Tibial artery (tissue), 4 donors: ENCODE data around the gene SIN3B.

ENCODE experiments used
- DNase-seq, 2 donors: peaks; one replicate each; pipeline ENCODE4 v3.0.0-alpha.2; 2019
- H3K27ac ChIP-seq, 2 donors: fragments of 200-600 bp; sonication (generic) in 1 of 2; 1 replicate in 1 of 2; 2 replicates in 1 of 2; pipeline ENCODE4 v1.5.1; 2018 to 2019; ENCODE audit warnings: mild to moderate bottlenecking in 1 of 2
- H3K27me3 ChIP-seq, 2 donors: fragments of 200-600 bp; sonication (generic) in 1 of 2; one replicate each; pipeline versions ENCODE4 v1.5.1 to v1.6.0; 2016 to 2019
- H3K36me3 ChIP-seq, 3 donors: fragments of 200-600 bp; sonication (generic) in 2 of 3; one replicate each; pipeline ENCODE4 v1.5.1; 2016 to 2019; ENCODE audit warnings: mild to moderate bottlenecking in 2 of 3
- H3K4me1 ChIP-seq, 4 donors: fragments of 200-600 bp; sonication (generic) in 2 of 4; 1 replicate in 3 of 4; 2 replicates in 1 of 4; pipeline ENCODE4 v1.5.1; 2016 to 2019
- H3K4me3 ChIP-seq, 2 donors: fragments of 200-600 bp; sonication (generic) in 1 of 2; 1 replicate in 1 of 2; 2 replicates in 1 of 2; pipeline ENCODE4 v1.5.1; 2018 to 2019; ENCODE audit warnings: mild to moderate bottlenecking in 2 of 2
- H3K9me3 ChIP-seq, 3 donors: fragments of 200-600 bp; sonication (generic) in 1 of 3; one replicate each; pipeline ENCODE4 v1.5.1; 2016 to 2019
- CTCF ChIP-seq, 2 experiments: fragments of 200-600 bp in 1 of 2; fragments of 450-650 bp in 1 of 2; IDR thresholded peaks; one replicate each; pipeline ENCODE4 v1.5.1; 2017 to 2019; ENCODE audit warnings: antibody characterized with exemption in 2 of 2, mild to moderate bottlenecking in 1 of 2, moderate library complexity in 1 of 2
- intact Hi-C: fragments of 100-400 bp; cut with DNase I; formaldehyde crosslinking; loops from one replicate; pipeline ENCODE4 v1.15.0; 2023; ENCODE audit warnings: low total_unique reads

The SIN3B gene

GRCh38 chr19:16922592-16922934 lies 93.4 kb downstream of the SIN3B start:
- peaks cover 0 to 12% (median 7%) of the 10 kb centered on the region in 3 donors for H3K9me3 ChIP-seq
- intact Hi-C loops: no loop called here
- H3K4me3 ChIP-seq: no peak overlapping the region
- peaks cover 0 to 7% of the 10 kb centered on the region in 2 donors for H3K27me3 ChIP-seq
- no peaks in the 10 kb centered on the region for H3K4me1 ChIP-seq
- H3K27ac ChIP-seq: no peak overlapping the region
- H3K36me3 ChIP-seq: no peaks in the 10 kb centered on the region
- TF ChIP-seq CTCF (IDR thresholded peaks at IDR 0.05): no peak
- no peak for DNase-seq

DNA sequence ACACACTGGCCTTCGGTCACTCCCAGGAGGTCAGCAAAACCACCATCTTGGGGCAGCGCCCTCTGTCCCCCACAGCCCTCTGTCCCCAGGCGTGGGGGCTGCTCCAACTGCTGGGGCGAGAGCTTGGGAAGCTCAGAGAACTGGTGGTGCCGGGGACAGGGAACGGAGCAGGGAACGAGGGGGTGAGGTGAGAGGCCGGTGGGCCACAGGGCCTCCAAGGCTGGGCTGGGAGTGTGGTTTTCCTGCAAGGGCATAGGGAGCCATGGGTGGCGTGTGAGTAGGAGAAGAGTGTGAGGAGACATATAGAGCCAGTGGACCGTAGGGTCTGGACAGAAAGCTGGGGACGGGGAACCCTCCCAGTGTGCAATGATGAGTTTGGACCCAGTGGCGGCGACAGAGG lies 93.8 kb downstream of the SIN3B start:
- Histone ChIP-seq H3K4me3 (no peak overlapping the region), H3K9me3 (peaks cover 0 to 12% (median 7%) of the 10 kb centered on the region in 3 donors), H3K27ac (no peak overlapping the region), H3K4me1 (no peaks in the 10 kb centered on the region), H3K27me3 (peaks cover 0 to 7% of the 10 kb centered on the region in 2 donors), H3K36me3 (no peaks in the 10 kb centered on the region)
- TF ChIP-seq CTCF (IDR thresholded peaks at IDR 0.05): no peak
- DNase-seq: no peak
- intact Hi-C loops: no loop called here

DNA sequence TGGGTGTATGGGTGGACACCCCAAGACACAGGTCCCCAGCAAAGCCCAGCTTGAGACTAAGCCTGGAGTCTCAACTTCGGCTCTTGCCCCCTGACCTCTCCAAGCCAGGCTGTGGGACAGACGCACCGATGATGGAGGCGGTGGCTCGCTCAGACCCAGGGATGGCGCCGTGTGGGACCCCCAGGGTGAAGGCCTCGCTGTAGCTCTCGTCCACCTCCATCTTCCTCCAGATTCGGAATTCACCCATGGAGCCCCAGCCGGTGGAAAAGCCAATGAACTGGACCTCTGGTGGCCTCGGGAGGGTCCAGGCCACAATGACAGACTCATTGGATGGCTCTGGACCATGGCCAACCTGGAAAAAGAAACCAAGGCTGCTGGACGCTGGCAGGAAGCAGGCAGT lies 98.7 kb downstream of the SIN3B start:
- no peak overlapping the region for H3K27ac ChIP-seq
- H3K4me1 ChIP-seq: no peaks in the 10 kb centered on the region
- H3K27me3 ChIP-seq: peaks cover 0 to 7% of the 10 kb centered on the region in 2 donors
- H3K4me3 ChIP-seq: no peak overlapping the region
- DNase-seq: no peak
- H3K9me3 ChIP-seq: peaks cover 0 to 3% (median 0%) of the 10 kb centered on the region in 3 donors
- intact Hi-C loops: no loop called here
- no peak for TF ChIP-seq CTCF (IDR thresholded peaks at IDR 0.05)
- no peaks in the 10 kb centered on the region for H3K36me3 ChIP-seq

GRCh38 chr19:16928351-16928750 lies 99.2 kb downstream of the SIN3B start:
- no peak overlapping the region for H3K4me3 ChIP-seq
- H3K4me1 ChIP-seq: no peaks in the 10 kb centered on the region
- no peaks in the 10 kb centered on the region for H3K36me3 ChIP-seq
- TF ChIP-seq CTCF (IDR thresholded peaks at IDR 0.05): no peak
- no peak for DNase-seq
- peaks cover 0 to 7% of the 10 kb centered on the region in 2 donors for H3K27me3 ChIP-seq
- intact Hi-C loops: no loop called here
- peaks cover 0 to 3% (median 0%) of the 10 kb centered on the region in 3 donors for H3K9me3 ChIP-seq
- no peak overlapping the region for H3K27ac ChIP-seq

DNA sequence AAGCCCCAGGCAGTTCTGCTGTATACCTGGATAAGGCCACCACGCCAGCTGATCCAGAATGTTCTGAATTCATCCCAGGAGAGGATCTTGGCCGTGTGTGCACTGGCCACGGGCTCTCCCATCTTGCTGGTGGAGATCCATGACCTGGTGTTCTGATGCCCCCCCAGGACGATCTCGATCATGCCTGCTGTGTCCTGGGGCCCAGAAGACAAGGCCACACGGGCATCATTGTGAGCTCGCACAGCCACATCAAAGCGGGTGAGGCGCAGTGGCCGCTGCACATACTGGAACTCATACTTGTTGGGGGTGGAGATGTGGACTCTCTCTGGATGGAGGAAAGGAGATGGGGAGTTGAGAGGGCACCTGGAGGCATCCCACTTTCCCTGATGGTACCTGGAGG lies 99.7 kb downstream of the SIN3B start:
- DNase-seq: no peak
- Histone ChIP-seq H3K9me3 (peaks cover 0 to 4% (median 3%) of the 10 kb centered on the region in 3 donors), H3K36me3 (no peaks in the 10 kb centered on the region), H3K27me3 (peaks cover 0 to 7% of the 10 kb centered on the region in 2 donors), H3K27ac (no peak overlapping the region), H3K4me3 (no peak overlapping the region), H3K4me1 (no peaks in the 10 kb centered on the region)
- intact Hi-C loops: no loop called here
- TF ChIP-seq CTCF (IDR thresholded peaks at IDR 0.05): no peak
